GM19099 (cell line): Measurements from ENCODE around the gene CYP46A1.

Source experiments
- POLR2A ChIP-seq: IDR thresholded peaks from 3 replicates; pipeline ENCODE4 v1.6.1; 2011; ENCODE audit warnings: low read depth; ENCODE audit not compliant: insufficient read length; ENCODE audit errors: extremely low read depth

The CYP46A1 gene

DNA sequence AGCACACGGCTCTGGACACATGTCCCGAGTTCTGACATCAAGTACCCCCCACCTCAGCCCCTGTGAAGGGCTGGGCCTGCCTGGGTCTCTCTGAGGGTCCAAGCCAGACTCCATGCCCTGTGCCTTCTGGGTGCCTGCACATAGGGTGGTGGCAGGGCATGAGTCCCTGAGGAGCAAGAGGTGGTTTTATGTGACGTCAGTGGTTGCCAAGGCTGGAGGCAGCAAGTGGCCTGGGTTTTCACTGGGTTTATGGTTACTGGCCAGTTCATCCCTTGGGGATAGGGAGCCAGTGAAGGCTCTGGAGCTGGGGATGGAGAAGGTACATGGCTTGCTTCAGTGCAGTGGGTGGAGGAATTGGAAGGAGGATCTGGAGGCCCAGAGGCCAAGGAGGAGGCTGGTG is 58.0 kb downstream of the CYP46A1 start:
- TF ChIP-seq POLR2A, result no peak

DNA sequence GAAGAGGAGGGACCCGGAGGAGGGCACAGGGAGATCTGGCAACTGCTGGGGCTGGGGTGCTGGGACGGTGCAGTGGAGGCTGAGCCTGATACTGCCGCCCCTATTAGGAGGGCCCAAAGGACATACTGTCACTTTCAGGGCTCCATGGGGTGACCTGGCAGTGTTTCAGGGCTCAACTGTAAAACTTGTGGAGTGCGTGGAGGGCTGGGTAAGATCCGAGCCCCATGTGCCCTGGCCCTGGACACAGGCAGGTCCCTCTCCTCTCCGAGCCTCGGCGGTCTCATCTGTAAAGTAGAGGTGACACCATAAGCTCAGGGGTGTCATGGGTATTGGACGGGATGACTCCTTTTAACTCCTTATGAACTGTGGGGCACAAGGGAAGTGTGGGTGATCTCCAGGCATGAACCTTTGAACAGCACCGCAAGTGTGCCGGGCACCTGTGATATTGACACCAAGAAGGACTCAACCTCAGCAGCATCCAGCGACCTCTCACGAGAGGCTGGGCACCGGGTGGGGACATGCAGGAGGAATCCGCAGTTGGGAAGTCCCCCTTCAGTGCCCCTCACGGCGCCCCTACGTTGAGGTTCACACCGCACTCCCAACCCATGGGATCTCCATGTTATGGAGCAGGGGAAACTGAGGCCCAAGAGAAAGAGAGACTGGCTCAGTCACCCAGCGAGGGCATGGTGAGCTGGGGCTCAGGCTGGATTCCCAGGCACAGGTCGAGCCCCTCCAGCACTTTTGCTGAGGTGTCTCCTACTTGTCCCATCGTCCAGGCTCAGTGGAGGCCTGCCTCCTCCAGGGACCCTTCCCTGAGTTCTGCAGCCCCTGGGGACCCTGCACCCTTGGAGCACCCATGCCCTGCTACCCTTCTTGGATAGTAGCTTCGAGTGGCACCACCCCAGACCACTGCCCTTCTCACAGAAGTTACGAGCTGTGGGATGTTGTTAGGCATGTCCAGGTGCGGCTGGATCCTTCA is 58.7 kb downstream of the CYP46A1 start:
- no peak for TF ChIP-seq POLR2A

DNA sequence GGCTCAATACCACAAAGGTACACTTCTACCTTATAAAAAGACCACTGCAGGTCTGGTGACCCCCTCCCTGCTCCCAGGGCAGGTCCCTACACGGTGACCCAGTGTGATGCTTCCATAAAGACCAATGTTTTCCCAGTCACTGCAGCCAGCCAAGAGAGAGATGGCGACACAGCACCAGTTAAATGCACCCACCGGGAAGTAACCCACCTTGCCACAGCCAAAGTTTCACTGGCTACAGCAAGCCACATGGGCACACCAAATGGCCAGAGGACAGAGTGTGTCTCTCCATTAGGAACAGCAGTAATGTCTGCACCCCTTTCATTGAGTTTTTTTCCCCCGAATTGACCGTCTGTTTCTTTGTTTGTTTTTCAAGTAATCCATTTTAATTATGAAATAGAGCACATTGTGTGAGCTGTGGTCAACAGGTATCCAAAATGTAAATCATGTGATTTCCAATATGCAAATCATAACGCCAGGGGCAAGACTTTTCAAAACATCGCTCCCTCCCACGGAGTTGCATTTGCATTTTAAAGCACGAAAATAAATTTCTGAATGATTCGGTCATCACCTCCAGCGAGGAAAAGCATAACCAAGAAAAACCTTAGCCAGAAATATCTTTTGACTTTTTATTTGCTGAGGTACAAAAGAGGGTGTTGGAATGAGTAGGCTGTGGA is 60.2 kb downstream of the CYP46A1 start:
- no peak for TF ChIP-seq POLR2A

DNA sequence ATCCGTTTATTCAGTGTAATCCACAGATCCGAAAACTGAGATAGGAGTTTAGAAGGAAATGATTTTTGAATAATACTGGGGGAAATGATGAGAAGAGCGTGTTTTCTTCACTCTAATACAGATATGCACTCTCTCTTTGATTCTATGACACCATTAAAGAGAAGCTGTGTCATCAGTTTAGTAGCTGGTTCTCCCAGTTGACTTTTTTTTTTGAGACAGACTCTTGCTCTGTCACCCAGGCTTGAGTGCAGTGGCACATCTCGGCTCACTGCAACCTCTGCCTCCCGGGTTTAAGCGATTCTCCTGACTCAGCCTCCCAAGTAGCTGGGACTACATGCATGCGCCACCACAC is 60.8 kb downstream of the CYP46A1 start:
- TF ChIP-seq POLR2A, result no peak

DNA sequence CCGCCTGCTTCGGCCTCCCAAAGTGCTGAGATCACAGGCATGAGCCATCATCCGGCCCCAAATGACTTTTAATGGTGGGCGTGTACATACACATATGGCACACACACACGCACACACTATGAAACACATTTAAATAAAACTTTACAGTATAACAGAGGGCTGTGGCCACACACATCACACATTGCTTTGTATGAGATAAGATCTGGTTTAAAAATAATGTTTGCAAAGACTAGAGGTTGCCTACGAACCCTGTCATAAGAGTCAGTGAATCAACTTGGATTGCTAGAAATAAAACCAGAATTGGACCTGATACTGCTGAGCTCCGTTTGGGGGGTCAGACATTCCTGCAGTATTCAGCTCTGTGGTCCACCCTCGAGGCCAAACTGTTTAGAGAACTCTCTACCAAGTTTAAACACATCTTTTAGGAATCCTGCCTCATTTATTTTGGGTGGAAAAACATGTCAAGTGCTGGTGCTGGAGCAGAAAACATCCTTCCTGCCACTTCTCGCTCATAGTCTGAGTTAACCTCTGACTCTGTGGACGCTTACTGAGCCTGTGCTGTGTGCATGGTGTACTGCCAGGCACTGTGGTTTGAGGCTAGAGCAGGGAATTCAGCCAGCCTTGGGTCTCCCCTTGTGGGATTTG is 61.3 kb downstream of the CYP46A1 start:
- no peak for TF ChIP-seq POLR2A

DNA sequence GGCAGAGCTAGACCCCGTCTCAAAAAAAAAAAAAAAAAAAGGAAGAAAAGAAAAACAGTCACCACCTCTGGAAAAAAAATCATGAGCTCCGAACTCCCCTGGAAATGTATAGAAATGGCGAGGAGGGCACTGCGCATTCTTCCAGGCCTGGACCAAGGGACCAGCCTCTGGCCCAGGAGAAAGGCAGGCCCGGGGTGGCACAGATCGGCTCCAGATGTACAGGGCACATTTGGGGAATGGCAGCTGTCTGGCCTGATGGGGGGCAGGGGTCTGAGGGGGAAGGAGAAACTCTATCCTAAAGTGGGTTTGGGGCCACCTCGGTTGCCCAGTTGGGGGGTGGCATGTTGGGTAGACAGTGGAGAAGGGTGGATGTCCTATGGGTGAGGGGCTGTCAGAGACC is 63.1 kb downstream of the CYP46A1 start:
- TF ChIP-seq POLR2A, result no peak

DNA sequence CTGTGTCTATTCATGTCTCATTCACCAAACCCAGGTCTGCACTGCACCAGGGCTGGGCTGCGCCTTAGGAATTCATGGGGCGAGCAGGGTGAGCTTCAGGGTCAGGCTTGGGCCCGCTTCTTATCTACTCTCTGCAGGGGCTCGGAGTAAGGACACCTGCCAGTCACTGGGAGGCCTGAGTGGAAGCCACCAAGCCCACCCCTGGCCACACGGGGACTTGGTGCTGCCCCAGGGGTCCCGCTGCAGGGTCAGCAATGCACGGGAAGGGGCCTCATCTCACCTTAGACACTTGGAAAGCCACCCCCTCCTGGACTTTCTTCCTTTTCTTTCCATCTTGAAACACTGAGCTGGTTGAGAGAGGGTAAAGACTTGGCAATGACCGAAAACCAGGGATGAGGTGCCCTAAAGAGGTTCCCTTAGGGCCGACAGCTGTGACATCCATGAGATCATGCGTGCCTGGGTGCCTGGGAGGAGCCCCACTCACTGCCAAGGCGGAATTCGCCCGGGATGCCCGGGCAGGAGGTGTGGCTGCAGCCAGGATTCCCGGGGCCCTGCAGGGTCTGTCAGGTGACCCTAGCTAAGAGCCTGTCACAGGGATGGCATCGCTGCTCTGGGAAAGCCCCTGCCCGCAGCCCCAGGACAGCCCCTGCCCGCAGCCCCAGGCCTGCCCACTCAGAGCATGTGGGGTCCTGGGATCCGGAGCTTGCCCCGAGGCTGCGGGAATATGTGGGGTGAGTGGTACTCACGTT is 63.7 kb downstream of the CYP46A1 start:
- no peak for TF ChIP-seq POLR2A

DNA sequence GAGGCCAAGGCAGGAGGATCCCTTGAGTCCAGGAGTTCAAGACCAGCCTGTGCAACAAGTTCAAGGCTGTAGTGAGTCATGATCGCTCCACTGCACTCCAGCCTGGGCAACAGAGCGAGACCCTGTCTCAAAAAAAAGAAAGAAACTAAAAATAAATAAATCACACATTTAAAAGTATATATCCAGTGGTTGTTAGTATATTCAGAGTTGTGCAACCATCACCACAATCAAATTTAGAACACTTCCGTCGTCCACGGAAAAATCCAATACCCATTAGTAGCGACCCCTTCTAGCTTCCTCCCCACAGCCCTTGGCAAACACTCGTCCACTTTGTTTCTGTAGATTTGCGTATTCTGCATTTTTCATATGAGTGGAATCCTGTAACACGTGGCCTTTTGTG is 64.4 kb downstream of the CYP46A1 start:
- no peak for TF ChIP-seq POLR2A

DNA sequence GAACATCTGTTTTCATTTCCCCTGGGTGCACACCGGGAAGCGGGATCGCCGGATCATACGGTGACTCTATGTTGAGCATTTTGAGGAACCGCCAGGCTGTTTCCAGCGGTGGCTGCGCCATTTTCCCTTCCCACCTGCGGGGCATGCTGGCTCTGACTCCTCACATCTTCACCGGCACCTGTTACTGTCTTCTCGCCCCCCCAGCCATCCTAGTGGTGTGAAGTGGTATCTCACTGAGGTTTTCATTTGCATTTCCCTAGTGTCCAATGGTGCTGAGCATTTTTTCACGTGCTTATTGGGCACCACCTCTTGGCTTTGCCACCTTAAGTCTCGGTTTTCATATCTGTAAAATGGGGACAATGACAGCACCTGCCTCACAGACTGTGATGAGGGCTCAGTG is 65.0 kb downstream of the CYP46A1 start:
- no peak for TF ChIP-seq POLR2A

DNA sequence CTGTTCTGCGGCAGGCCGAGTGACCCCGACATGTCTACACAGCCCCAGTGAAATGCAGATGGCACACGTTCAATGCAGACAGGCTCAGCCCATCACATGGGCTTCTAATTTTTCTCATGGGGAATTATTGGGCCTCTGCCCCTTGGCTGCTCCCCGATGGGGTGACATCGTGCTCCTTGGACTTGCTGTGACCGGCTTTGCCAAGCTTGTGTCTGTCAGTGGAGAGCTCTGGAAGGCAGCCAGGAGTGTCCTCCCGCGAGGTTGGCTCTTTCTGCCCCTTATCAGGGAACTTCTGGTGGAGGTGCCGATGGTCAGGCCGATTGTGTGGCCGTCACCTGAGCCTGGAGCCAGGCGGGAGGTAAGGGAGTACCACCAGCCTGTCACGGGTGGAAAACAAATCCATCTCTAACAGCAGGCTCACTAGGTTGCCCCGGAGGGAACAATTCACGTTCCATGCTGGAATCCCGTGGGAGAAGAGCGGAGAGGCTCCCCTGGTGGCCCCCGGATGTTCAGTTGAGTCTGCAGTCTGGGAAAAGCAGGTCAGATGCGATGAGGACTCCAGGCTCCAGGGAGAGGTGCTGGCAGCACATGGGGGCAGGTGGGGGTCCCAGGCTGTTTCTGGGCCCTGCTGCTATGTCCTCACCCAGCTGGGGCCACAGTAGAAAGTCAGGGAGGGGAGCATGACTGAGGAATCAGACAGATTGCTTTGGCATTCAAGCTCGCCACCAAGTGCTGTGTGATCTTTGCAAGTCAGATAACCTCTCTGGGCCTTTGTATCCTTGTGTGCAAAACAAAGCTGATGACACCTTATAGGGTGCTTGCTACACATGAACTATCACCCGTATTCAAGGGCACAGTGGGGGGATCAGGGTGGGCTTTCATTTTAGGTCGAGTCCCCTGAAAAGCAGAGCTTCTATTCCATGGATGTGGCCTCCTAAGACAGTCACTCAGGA is 65.9 kb downstream of the CYP46A1 start:
- TF ChIP-seq POLR2A, result no peak

DNA sequence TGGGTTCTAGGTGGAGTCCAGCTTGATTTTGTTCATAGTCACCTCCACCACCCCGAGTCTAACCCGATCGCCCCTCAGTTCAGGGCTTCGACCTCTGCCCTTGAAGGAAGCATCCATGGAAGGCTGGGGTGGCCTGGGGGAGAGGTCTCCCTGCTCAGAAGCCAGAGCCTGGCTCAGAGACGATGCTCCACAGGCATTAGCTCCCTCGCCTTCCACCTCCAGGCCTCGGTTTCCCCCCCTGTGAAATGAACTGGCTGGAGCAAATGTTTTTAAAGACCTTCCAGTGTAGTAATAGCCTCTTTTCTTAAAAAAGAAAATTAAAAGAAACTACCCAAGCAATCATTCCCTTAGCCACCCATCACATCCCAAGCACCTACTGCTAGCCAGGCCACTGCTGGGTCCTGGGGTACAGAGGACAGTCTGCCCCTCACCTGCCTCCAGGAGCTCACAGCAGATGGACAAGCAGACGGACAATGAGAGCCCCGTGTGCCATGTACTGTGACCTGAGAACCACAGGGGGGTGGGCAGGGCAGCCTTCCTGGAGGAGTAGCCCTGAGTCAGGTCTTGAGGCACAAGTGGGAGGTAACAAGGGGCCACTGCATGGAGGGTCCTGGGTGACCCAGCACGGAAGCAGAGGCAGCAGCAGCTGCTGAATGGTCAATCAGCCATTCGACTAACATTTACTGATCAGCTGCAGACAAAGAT is 66.8 kb downstream of the CYP46A1 start:
- TF ChIP-seq POLR2A, result no peak

DNA sequence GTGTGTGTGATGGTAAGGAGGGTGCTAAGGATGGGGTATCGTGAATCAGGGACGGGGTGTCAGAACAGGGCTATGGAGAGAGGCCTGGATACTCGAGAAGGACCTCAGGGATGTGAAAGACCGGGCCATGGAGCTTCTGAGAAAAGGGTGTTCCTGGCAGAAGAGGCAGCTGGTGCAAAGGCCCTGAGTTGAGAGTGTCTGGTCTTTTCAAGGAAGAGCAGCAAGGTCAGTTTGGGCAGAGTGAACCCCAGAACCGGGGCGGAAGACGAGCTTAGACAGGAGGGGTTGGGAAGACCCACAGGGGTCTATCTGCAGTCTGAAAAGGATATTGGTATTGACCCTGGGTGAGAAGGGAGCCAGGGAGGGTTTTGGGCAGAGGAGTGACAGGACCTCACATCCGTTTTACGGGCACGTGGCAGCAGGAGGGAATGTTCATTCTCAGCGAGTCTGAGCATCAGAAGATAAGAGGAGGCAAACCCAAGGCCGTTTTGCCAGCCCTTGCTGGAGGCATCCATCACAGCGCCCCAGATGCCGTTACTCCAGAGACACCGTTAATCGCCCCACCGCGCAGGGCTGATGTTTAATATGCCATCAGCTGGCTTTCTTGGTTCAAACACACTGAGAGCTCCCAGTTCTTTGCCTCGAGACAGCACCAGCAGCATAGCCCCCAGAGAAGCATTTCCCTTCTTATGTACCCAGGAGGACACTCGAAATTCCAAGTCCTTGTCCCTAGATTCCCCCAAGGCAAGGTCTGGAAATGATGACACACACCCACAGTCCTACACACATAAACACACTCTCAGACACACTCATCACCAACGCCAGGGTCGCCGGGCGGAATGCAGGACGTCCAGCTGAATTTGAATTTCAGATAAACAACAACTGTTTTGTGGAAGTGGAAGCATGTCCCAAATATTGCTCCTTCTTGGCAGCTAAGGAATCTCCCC is 67.7 kb downstream of the CYP46A1 start:
- TF ChIP-seq POLR2A, result no peak
